ENCODE measurements around the gene ETS2.

ETS2 gene

GRCh38 chr21:38864964-38865363, 59.2 kb downstream of the ETS2 start:
- no peak for DNase-seq

GRCh38 chr21:38869196-38869595, 63.5 kb downstream of the ETS2 start:
- DNase-seq: no peak

GRCh38 chr21:38869946-38870345, 64.2 kb downstream of the ETS2 start:
- no peak for DNase-seq

All from DMS 273 treated with DMSO at 0.1 percent for 48 hours (cell line).